ENCODE results near the gene LCE4A. TPM values are rescaled to one million over a fixed set of nuclear protein-coding genes. Genes with fewer than 3 reads are reported as not detected.

The LCE4A gene
- total RNA-seq, 1 donor from 2014 or later, result not detected

GRCh38 chr1:152745289-152745704, 37.3 kb downstream of the LCE4A start:
- no peak for DNase-seq (ENCODE audit: extremely low read depth, low read depth, low spot score)

GRCh38 chr1:152745765-152746444, 37.9 kb downstream of the LCE4A start:
- DNase-seq (ENCODE audit: extremely low read depth, low read depth, low spot score), result no peak

GRCh38 chr1:152747831-152748230, 39.9 kb downstream of the LCE4A start:
- DNase-seq (ENCODE audit: extremely low read depth, low read depth, low spot score), result no peak

GRCh38 chr1:152752225-152752624, 44.3 kb downstream of the LCE4A start:
- no peak for DNase-seq (ENCODE audit: extremely low read depth, low read depth, low spot score)

- no peak for DNase-seq (ENCODE audit: extremely low read depth, low read depth, low spot score)
Observed at GRCh38 chr1:152753586-152753985, 45.6 kb downstream of the LCE4A start.

- DNase-seq (ENCODE audit: extremely low read depth, low read depth, low spot score), result no peak
Observed at GRCh38 chr1:152756872-152757271, 48.9 kb downstream of the LCE4A start.

- DNase-seq (ENCODE audit: extremely low read depth, low read depth, low spot score), result no peak
Observed at GRCh38 chr1:152757747-152758146, 49.8 kb downstream of the LCE4A start, which contains the start of gene KPRP. KPRP (plus strand) TSS chr1:152758025; CDS start chr1:152759589, 1,564 bp downstream.

- no peak for DNase-seq (ENCODE audit: extremely low read depth, low read depth, low spot score)
Observed at GRCh38 chr1:152758636-152759035, 50.7 kb downstream of the LCE4A start.

Other genes with a start within 250 kb of the LCE4A start
- not detected in 2 replicates for gene LCE5A, start 197.4 kb upstream of the LCE4A start, total RNA-seq
- gene CRCT1, start 193.7 kb upstream of the LCE4A start, total RNA-seq, result not detected in 2 replicates
- not detected in 2 replicates for gene LCE3E, start 141.4 kb upstream of the LCE4A start, total RNA-seq
- not detected in 2 replicates for gene LCE3D, start 127.6 kb upstream of the LCE4A start, total RNA-seq
- gene LCE3C, start 107.9 kb upstream of the LCE4A start, total RNA-seq, result not detected in 2 replicates
- gene LCE3B, start 94.3 kb upstream of the LCE4A start, total RNA-seq, result not detected in 2 replicates
- not detected in 2 replicates for gene LCE3A, start 85.1 kb upstream of the LCE4A start, total RNA-seq
- not detected in 2 replicates for gene LCE2D, start 44.8 kb upstream of the LCE4A start, total RNA-seq
- gene LCE2C, start 32.9 kb upstream of the LCE4A start, total RNA-seq, result not detected in 2 replicates
- not detected in 2 replicates for gene LCE2B, start 22.0 kb upstream of the LCE4A start, total RNA-seq
- gene LCE2A, start 9.8 kb upstream of the LCE4A start, total RNA-seq, result not detected in 2 replicates
- not detected in 2 replicates for gene KPRP, start 49.9 kb downstream of the LCE4A start, total RNA-seq
- gene LCE1F, start 67.0 kb downstream of the LCE4A start, total RNA-seq, result not detected in 2 replicates
- not detected in 2 replicates for gene LCE1E, start 78.1 kb downstream of the LCE4A start, total RNA-seq
- not detected in 2 replicates for gene LCE1D, start 88.6 kb downstream of the LCE4A start, total RNA-seq
- gene LCE1C, start 98.5 kb downstream of the LCE4A start, total RNA-seq, result not detected in 2 replicates
- gene LCE1B, start 103.8 kb downstream of the LCE4A start, total RNA-seq, result not detected in 2 replicates
- gene LCE1A, start 119.3 kb downstream of the LCE4A start, total RNA-seq, result not detected in 2 replicates
- gene LCE6A, start 134.7 kb downstream of the LCE4A start, total RNA-seq, result not detected in 2 replicates
- gene LCE7A, start 151.8 kb downstream of the LCE4A start, total RNA-seq, result not detected in 2 replicates
- gene SMCP, start 170.2 kb downstream of the LCE4A start, total RNA-seq, result not detected in 2 replicates
- gene IVL, start 200.4 kb downstream of the LCE4A start, total RNA-seq, result not detected in 2 replicates
- not detected in 2 replicates for gene SPRR5, start 239.0 kb downstream of the LCE4A start, total RNA-seq